GM18907 (cell line): Measurements from ENCODE around the gene ST6GALNAC6.
"Not testable (repeated sequence)": the region's sequence is repeated elsewhere in the genome, so short reads cannot be mapped to it uniquely, and the experiment has no call there.

Source experiments
- ATAC-seq: cut with Tn5 transposase; IDR thresholded peaks from one replicate; pipeline ENCODE4 v1.9.1; 2021; ENCODE audit warnings: mild to moderate bottlenecking, moderate library complexity; ENCODE audit not compliant: unreplicated experiment

The ST6GALNAC6 gene

GRCh38 chr9:127897193-127897692, 2.2 kb downstream of the ST6GALNAC6 start:
- no peak for ATAC-seq

GRCh38 chr9:127896395-127897192, 2.8 kb downstream of the ST6GALNAC6 start:
- ATAC-seq, result no peak

- ATAC-seq, result no peak
Measured at GRCh38 chr9:127895811-127896210, 3.6 kb downstream of the ST6GALNAC6 start.

- no peak for ATAC-seq
Measured at GRCh38 chr9:127893392-127893791, 6.0 kb downstream of the ST6GALNAC6 start.

- no peak for ATAC-seq
Measured at GRCh38 chr9:127892831-127893230, 6.6 kb downstream of the ST6GALNAC6 start.

- no peak for ATAC-seq
Measured at GRCh38 chr9:127890053-127890452, 9.3 kb downstream of the ST6GALNAC6 start.

GRCh38 chr9:127887792-127888191, 11.6 kb downstream of the ST6GALNAC6 start:
- no peak for ATAC-seq

- ATAC-seq, result no peak
Measured at GRCh38 chr9:127886401-127886972, 12.9 kb downstream of the ST6GALNAC6 start.

GRCh38 chr9:127885508-127886281, 13.7 kb downstream of the ST6GALNAC6 start:
- ATAC-seq, result no peak

- no peak for ATAC-seq
Measured at GRCh38 chr9:127884976-127885490, 14.4 kb downstream of the ST6GALNAC6 start.

- ATAC-seq, result no peak
Measured at GRCh38 chr9:127884427-127884911, 14.9 kb downstream of the ST6GALNAC6 start.

GRCh38 chr9:127883959-127884358, 15.4 kb downstream of the ST6GALNAC6 start:
- ATAC-seq, result no peak

- ATAC-seq, result not testable (repeated sequence)
Measured at GRCh38 chr9:127881715-127882114, 17.7 kb downstream of the ST6GALNAC6 start.

- no peak for ATAC-seq
Measured at GRCh38 chr9:127880143-127880542, 19.3 kb downstream of the ST6GALNAC6 start.

GRCh38 chr9:127878652-127879390, 20.6 kb downstream of the ST6GALNAC6 start:
- no peak for ATAC-seq

- no peak for ATAC-seq
Measured at GRCh38 chr9:127878001-127878651, 21.3 kb downstream of the ST6GALNAC6 start.

GRCh38 chr9:127877566-127877998, 21.8 kb downstream of the ST6GALNAC6 start, which contains the start of gene AK1:
Gene AK1 (minus strand): TSS chr9:127877675. CDS start chr9:127874617, 3,058 bp downstream.
- no peak for ATAC-seq

GRCh38 chr9:127876764-127877562, 22.4 kb downstream of the ST6GALNAC6 start:
- ATAC-seq, result no peak
